LNCAP (cell line): Measurements from ENCODE around the gene MCM3AP.

ENCODE experiments used
- CTCF ChIP-seq: fragments of 450-650 bp; IDR thresholded peaks from 2 replicates; pipeline ENCODE4 v1.5.1; 2017; ENCODE audit warnings: mild to moderate bottlenecking

Gene MCM3AP

GRCh38 chr21:46221664-46222435 lies 63.6 kb downstream of the MCM3AP start:
- no peak for TF ChIP-seq CTCF

- TF ChIP-seq CTCF, result no peak
Observed at GRCh38 chr21:46220847-46221246, 64.6 kb downstream of the MCM3AP start.

- no peak for TF ChIP-seq CTCF
Observed at GRCh38 chr21:46220275-46220810, 65.1 kb downstream of the MCM3AP start.

- no peak for TF ChIP-seq CTCF
Observed at GRCh38 chr21:46219591-46220239, 65.7 kb downstream of the MCM3AP start.

- TF ChIP-seq CTCF, result no peak
Observed at GRCh38 chr21:46218906-46219590, 66.4 kb downstream of the MCM3AP start.

- TF ChIP-seq CTCF, result no peak
Observed at GRCh38 chr21:46217511-46218196, 67.8 kb downstream of the MCM3AP start.

- no peak for TF ChIP-seq CTCF
Observed at GRCh38 chr21:46216132-46216747, 69.2 kb downstream of the MCM3AP start.
